ENCODE results near the gene FBXO40.
"Not testable (repeated sequence)": the region's sequence is repeated elsewhere in the genome, so short reads cannot be mapped to it uniquely, and the experiment has no call there.

FBXO40 gene

GRCh38 chr3:121584418-121584817 lies 8.8 kb upstream of the FBXO40 start:
- Histone ChIP-seq H2BK12ac (ENCODE audit: low read length in 2 of 2) (no peak overlapping the region), H3K23ac (ENCODE audit: low read length in 2 of 2) (no peak overlapping the region), H3K4me1 (ENCODE audit: control insufficient read depth, insufficient read depth, low read depth, low read length) (no peaks in the 10 kb centered on the region), H3K9ac (ENCODE audit: low read length) (no peak overlapping the region), H2AFZ (ENCODE audit: low read depth, low read length) (no peak overlapping the region), H2BK120ac (ENCODE audit: low read depth, low read length) (no peak overlapping the region), H2BK5ac (ENCODE audit: low read depth, low read length, poor library complexity, severe bottlenecking) (no peak overlapping the region), H3K27ac (ENCODE audit: low read length, poor library complexity, severe bottlenecking) (no peak overlapping the region), H4K91ac (ENCODE audit: low read length) (no peak overlapping the region), H2BK15ac (ENCODE audit: low read depth, poor library complexity, severe bottlenecking) (no peak overlapping the region), H2AK5ac (ENCODE audit: low read length, severe bottlenecking) (no peak overlapping the region), H3K9me3 (ENCODE audit: control insufficient read depth, low read length) (no peaks in the 10 kb centered on the region), H3K27me3 (ENCODE audit: control insufficient read depth in 1 of 2, insufficient read depth in 1 of 2, low read length in 2 of 2) (peaks cover 8 to 14% of the 10 kb centered on the region in 2 experiments), H3K4ac (ENCODE audit: low read depth in 1 of 2, low read length in 2 of 2) (no peak overlapping the region), H3K4me2 (ENCODE audit: low read length, poor library complexity, severe bottlenecking) (no peak overlapping the region), H3K79me1 (replicated peaks; ENCODE audit: low read length, poor library complexity, severe bottlenecking) (no peaks in the 10 kb centered on the region), H3K14ac (ENCODE audit: low read length in 2 of 2) (no peak overlapping the region), H3K18ac (ENCODE audit: low read depth in 1 of 2, low read length in 2 of 2) (no peak overlapping the region), H3K4me3 (ENCODE audit: insufficient read depth in 1 of 2, low read depth in 1 of 2, low read length in 2 of 2) (no peak overlapping the region), H3K36me3 (ENCODE audit: control insufficient read depth in 1 of 2, insufficient read depth in 2 of 2, low read depth in 1 of 2, low read length in 2 of 2) (no peaks in the 10 kb centered on the region), H4K8ac (ENCODE audit: low read length) (no peak overlapping the region)
- no peak for DNase-seq
- WGBS = 96% methylated on average over 1 of the region's 1 CpG

- H2BK12ac ChIP-seq (ENCODE audit: low read length in 2 of 2); H3K14ac ChIP-seq (ENCODE audit: low read length in 2 of 2); H2BK120ac ChIP-seq (ENCODE audit: low read depth, low read length); H3K9me3 ChIP-seq (ENCODE audit: control insufficient read depth, low read length); H4K8ac ChIP-seq (ENCODE audit: low read length); H2BK15ac ChIP-seq (ENCODE audit: low read depth, poor library complexity, severe bottlenecking); DNase-seq; H3K4me1 ChIP-seq (ENCODE audit: control insufficient read depth, insufficient read depth, low read depth, low read length); H3K9ac ChIP-seq (ENCODE audit: low read length); H3K36me3 ChIP-seq (ENCODE audit: control insufficient read depth in 1 of 2, insufficient read depth in 2 of 2, low read depth in 1 of 2, low read length in 2 of 2); H3K27ac ChIP-seq (ENCODE audit: low read length, poor library complexity, severe bottlenecking); H3K79me1 ChIP-seq (replicated peaks; ENCODE audit: low read length, poor library complexity, severe bottlenecking); H2BK5ac ChIP-seq (ENCODE audit: low read depth, low read length, poor library complexity, severe bottlenecking); H4K91ac ChIP-seq (ENCODE audit: low read length); H2AK5ac ChIP-seq (ENCODE audit: low read length, severe bottlenecking); H3K4me2 ChIP-seq (ENCODE audit: low read length, poor library complexity, severe bottlenecking); H2AFZ ChIP-seq (ENCODE audit: low read depth, low read length); H3K4me3 ChIP-seq (ENCODE audit: insufficient read depth in 1 of 2, low read depth in 1 of 2, low read length in 2 of 2); H3K18ac ChIP-seq (ENCODE audit: low read depth in 1 of 2, low read length in 2 of 2); H3K4ac ChIP-seq (ENCODE audit: low read depth in 1 of 2, low read length in 2 of 2); H3K23ac ChIP-seq (ENCODE audit: low read length in 2 of 2): not testable (repeated sequence)
- peaks cover 0 to 12% of the 10 kb centered on the region in 2 experiments for H3K27me3 ChIP-seq (ENCODE audit: control insufficient read depth in 1 of 2, insufficient read depth in 1 of 2, low read length in 2 of 2)
- 73% methylated on average over 3 of the region's 4 CpGs for WGBS
These were observed 627 bp downstream of the FBXO40 start for GRCh38 chr3:121593806-121594205.

GRCh38 chr3:121594850-121595249 lies 1.7 kb downstream of the FBXO40 start:
- Histone ChIP-seq H3K9me3 (ENCODE audit: control insufficient read depth, low read length) (no peaks in the 10 kb centered on the region), H2BK120ac (ENCODE audit: low read depth, low read length) (no peak overlapping the region), H3K36me3 (ENCODE audit: control insufficient read depth in 1 of 2, insufficient read depth in 2 of 2, low read depth in 1 of 2, low read length in 2 of 2) (no peaks in the 10 kb centered on the region), H3K9ac (ENCODE audit: low read length) (no peak overlapping the region), H2AK5ac (ENCODE audit: low read length, severe bottlenecking) (no peak overlapping the region), H4K91ac (ENCODE audit: low read length) (no peak overlapping the region), H3K23ac (ENCODE audit: low read length in 2 of 2) (no peak overlapping the region), H3K4me1 (ENCODE audit: control insufficient read depth, insufficient read depth, low read depth, low read length) (no peaks in the 10 kb centered on the region), H2AFZ (ENCODE audit: low read depth, low read length) (no peak overlapping the region), H2BK5ac (ENCODE audit: low read depth, low read length, poor library complexity, severe bottlenecking) (no peak overlapping the region), H3K27me3 (ENCODE audit: control insufficient read depth in 1 of 2, insufficient read depth in 1 of 2, low read length in 2 of 2) (peaks cover 0 to 12% of the 10 kb centered on the region in 2 experiments), H3K14ac (ENCODE audit: low read length in 2 of 2) (no peak overlapping the region), H3K4me2 (ENCODE audit: low read length, poor library complexity, severe bottlenecking) (no peak overlapping the region), H3K18ac (ENCODE audit: low read depth in 1 of 2, low read length in 2 of 2) (no peak overlapping the region), H3K4ac (ENCODE audit: low read depth in 1 of 2, low read length in 2 of 2) (no peak overlapping the region), H3K79me1 (replicated peaks; ENCODE audit: low read length, poor library complexity, severe bottlenecking) (no peaks in the 10 kb centered on the region), H2BK12ac (ENCODE audit: low read length in 2 of 2) (no peak overlapping the region), H3K27ac (ENCODE audit: low read length, poor library complexity, severe bottlenecking) (no peak overlapping the region), H2BK15ac (ENCODE audit: low read depth, poor library complexity, severe bottlenecking) (no peak overlapping the region), H4K8ac (ENCODE audit: low read length) (no peak overlapping the region), H3K4me3 (ENCODE audit: insufficient read depth in 1 of 2, low read depth in 1 of 2, low read length in 2 of 2) (no peak overlapping the region)
- WGBS = 90% methylated on average over 2 of the region's 2 CpGs
- DNase-seq = no peak

- H2BK120ac ChIP-seq (ENCODE audit: low read depth, low read length) = no peak overlapping the region
- H3K9ac ChIP-seq (ENCODE audit: low read length) = no peak overlapping the region
- no peak overlapping the region for H3K18ac ChIP-seq (ENCODE audit: low read depth in 1 of 2, low read length in 2 of 2)
- no peak overlapping the region for H2BK12ac ChIP-seq (ENCODE audit: low read length in 2 of 2)
- H3K36me3 ChIP-seq (ENCODE audit: control insufficient read depth in 1 of 2, insufficient read depth in 2 of 2, low read depth in 1 of 2, low read length in 2 of 2) = no peaks in the 10 kb centered on the region
- H3K14ac ChIP-seq (ENCODE audit: low read length in 2 of 2) = no peak overlapping the region
- no peak overlapping the region for H2BK15ac ChIP-seq (ENCODE audit: low read depth, poor library complexity, severe bottlenecking)
- no peaks in the 10 kb centered on the region for H3K79me1 ChIP-seq (replicated peaks; ENCODE audit: low read length, poor library complexity, severe bottlenecking)
- H2BK5ac ChIP-seq (ENCODE audit: low read depth, low read length, poor library complexity, severe bottlenecking) = no peak overlapping the region
- H4K91ac ChIP-seq (ENCODE audit: low read length) = no peak overlapping the region
- H3K27me3 ChIP-seq (ENCODE audit: control insufficient read depth in 1 of 2, insufficient read depth in 1 of 2, low read length in 2 of 2) = peaks cover 0 to 12% of the 10 kb centered on the region in 2 experiments
- 61% methylated on average over 4 of the region's 4 CpGs for WGBS
- no peak overlapping the region for H3K27ac ChIP-seq (ENCODE audit: low read length, poor library complexity, severe bottlenecking)
- no peak overlapping the region for H4K8ac ChIP-seq (ENCODE audit: low read length)
- no peaks in the 10 kb centered on the region for H3K9me3 ChIP-seq (ENCODE audit: control insufficient read depth, low read length)
- H3K4me1 ChIP-seq (ENCODE audit: control insufficient read depth, insufficient read depth, low read depth, low read length) = no peaks in the 10 kb centered on the region
- DNase-seq = no peak
- H3K4ac ChIP-seq (ENCODE audit: low read depth in 1 of 2, low read length in 2 of 2) = no peak overlapping the region
- no peak overlapping the region for H2AFZ ChIP-seq (ENCODE audit: low read depth, low read length)
- no peak overlapping the region for H3K23ac ChIP-seq (ENCODE audit: low read length in 2 of 2)
- H3K4me3 ChIP-seq (ENCODE audit: insufficient read depth in 1 of 2, low read depth in 1 of 2, low read length in 2 of 2) = no peak overlapping the region
- no peak overlapping the region for H3K4me2 ChIP-seq (ENCODE audit: low read length, poor library complexity, severe bottlenecking)
- H2AK5ac ChIP-seq (ENCODE audit: low read length, severe bottlenecking) = no peak overlapping the region
These were observed 2.7 kb downstream of the FBXO40 start for GRCh38 chr3:121595765-121596406.

Measured in mesenchymal stem cell (in vitro differentiated cells and primary cell).